NCI-H1048 (cell line): ENCODE measurements around the gene FAM13A.
A peak's percentile ranks its signal among the peaks of the same experiment; 100 is the strongest.

Experiments used
- DNase-seq: peaks from one replicate; lab custom pipeline; 2025; lab: John Stamatoyannopoulos, UW

FAM13A gene

DNA sequence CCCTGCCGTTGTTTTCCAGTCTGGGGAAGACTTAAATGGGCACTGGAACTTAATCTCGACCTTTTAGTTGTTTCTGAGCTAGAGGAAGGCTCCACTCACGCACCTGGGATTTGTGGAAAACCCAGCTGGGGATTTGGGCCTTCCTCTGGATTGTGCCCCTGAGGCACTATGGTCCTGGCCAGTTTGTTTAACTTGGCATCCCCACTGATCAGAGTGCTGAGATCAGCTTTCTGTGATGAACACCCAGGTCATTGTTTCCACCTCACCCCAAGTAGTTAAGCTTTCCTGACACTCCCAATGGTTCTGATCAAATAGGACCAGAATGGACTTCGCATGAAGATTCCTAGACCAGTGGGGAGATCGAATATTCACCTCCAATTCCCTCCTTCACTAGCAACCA, 338.9 kb downstream of the FAM13A start:
- DNase-seq: no peak

DNA sequence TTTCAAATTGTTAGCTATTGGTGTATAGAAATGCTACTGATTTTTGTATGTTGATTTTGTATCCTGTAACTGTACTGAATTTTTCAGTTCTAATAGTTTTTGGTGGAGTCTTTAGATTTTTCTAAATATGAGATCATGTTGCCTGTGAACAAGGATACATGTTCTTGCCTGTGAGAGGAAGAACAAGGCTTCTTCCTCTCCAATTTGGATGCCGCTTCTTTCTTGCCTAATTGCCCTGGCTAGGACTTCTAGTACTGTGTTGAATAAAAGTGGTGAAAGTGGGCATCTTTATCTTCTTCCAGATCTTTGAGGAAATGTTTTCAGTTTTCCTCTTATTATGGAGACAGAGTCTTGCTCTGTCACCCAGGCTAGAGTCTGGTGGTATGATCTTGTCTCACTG, 343.2 kb downstream of the FAM13A start:
- no peak for DNase-seq

DNA sequence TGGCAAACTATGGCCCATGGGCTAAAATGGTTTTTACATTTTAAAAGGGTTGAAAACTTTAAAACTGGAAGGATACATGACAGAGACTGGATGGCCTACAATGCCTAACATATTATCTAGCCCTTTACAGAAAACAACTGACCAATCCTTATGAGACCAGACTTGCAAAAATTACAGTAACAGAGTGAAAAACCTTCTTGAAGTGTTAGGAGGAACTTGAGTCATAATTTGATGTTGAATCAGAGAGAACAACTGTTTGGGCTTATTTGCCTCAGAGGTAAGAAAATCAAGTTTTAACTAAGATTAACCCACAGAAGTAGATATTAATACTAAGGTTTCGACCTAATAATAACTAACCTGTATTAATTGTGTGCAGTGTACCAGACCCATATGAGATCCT, 347.0 kb downstream of the FAM13A start:
- DNase-seq: no peak

- DNase-seq: peak; percentile 8
These were observed 350.4 kb downstream of the FAM13A start for GRCh38 chr4:88706574-88706973.

GRCh38 chr4:88705805-88706492, 351.0 kb downstream of the FAM13A start:
- peak; percentile 23 for DNase-seq

- DNase-seq: peak; percentile 89
These were observed 351.8 kb downstream of the FAM13A start for GRCh38 chr4:88705223-88705622.

DNA sequence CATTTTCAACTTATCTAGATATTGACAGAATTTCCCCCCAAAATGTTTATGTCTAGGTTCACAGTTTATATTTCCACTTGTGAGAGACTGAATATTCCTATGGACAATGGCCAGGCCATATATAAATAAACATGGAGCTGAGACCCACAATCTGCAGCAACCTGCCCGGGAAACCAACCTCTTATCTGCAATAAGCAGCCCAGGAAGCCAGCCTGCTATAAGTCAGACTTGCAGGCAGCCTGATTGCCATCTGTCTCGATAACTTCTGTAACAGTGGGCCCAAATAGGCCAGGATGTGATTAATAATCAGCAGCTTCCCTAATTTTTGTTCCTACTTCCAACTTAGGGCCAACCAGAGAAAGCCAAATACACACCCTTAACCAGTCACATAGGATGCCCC, 354.2 kb downstream of the FAM13A start:
- DNase-seq: no peak

DNA sequence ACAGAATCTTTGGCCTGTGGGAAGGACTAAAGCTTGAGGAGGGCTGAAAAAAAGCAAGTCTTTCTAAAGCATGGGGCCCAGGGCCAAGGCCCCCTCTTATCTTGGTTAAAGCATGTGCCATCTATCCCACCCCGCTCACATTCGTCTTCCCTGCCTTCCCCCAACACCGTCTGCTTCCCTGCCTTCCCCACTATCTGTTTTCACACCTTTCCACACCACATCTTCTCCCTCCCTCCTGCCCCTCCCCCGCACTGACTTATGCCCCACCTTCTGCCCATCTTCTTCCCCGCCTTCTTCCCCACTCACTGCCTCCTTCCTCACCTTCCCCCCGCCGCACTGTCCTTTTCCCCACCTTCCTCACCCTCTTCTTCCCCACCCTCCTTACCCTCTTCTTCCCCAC, 358.5 kb downstream of the FAM13A start:
- DNase-seq: no peak

GRCh38 chr4:88697588-88698329, 359.2 kb downstream of the FAM13A start, which contains the start of gene NAP1L5:
TSS of gene NAP1L5 (minus strand) at chr4:88697829. CDS start at chr4:88697754, 75 bp downstream.
- DNase-seq: peak; percentile 4

DNA sequence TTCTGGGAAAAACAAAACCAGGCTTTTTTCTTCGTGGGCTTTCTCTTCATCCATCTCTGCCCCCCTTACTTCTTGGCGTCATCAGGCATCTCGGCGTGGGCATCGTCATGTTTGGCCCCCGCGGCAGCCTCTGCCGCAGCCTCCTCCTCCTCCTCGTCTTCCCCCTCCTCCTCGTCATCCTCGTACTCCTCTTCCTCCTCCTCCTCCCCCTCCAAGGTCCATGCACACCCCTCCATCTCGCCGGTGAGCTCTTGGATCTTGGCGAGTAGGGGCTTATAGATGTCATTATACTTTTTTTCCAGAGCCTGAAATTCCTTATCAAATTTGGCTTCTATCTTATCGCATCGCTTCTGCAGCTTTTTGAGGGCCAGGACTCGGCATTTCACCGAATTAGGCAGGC, 359.8 kb downstream of the FAM13A start:
- no peak for DNase-seq

GRCh38 chr4:88696630-88697029, 360.4 kb downstream of the FAM13A start:
- no peak for DNase-seq

DNA sequence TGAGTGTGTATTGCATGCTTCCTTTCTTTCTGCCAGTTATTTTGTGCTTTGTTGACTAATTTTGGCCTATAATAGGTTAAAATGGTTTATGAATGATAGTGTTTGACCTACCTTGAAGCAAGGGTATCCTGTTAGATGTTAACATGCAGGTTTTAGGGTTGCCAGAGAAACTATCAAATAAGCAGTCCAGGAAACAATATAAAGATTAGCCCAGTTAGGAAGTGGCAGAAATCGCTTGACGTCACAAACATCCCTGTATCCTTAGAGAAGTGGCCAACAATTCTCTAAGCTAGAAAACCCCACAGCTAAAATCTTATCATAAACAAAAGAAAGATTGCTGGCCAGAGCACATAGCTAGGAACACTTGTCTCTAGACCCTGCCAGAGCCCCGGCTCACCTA, 363.2 kb downstream of the FAM13A start:
- DNase-seq: no peak

DNA sequence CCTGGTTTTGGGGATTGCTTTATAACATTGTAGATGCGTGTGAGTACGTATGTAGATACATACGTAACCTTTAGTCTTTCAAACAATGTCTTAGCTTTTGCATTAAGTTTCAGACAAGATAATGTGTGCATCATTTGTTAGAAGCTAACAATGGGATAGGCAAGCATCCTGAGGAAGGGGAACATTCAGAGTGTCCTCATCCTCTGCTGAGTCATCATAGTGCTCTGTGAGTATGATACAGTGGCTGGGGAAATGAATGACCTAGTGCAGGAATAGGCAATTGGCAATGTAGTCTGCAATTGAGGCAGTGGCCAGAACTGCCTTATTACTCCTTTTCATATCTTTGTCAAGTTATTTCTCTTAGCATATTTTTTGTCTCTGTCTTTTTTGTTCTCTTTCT, 366.6 kb downstream of the FAM13A start:
- DNase-seq: no peak

GRCh38 chr4:88681209-88681608, 375.8 kb downstream of the FAM13A start:
- no peak for DNase-seq
